Measurements from ENCODE around the gene ZNF507. TPM values are rescaled to one million over a fixed set of nuclear protein-coding genes. Genes with fewer than 3 reads are reported as not detected.

ZNF507 gene
- total and polyA plus RNA-seq, 8 donors, result 14.0 to 31.4 (median 27.9) TPM

DNA sequence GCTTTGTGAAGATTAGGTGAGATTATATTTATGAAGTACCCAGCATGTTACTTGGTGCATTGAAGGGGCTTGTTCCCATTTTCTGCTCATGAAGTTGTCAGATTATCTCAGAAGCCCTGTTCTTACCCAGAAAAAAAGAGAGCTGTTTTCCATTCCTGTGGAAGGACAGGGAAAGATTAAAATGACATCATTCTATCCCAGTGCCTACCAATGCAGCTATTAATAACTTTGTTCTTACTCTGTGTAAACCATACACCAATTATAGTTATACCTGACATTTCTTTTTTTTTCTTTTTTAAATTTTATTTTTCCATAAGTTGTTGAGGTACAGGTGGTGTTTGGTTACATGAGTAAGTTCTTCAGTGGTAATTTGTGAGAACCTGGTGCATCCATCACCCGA is 18.6 kb downstream of the ZNF507 start:
- DNase-seq (no peak), ATAC-seq (no peak)
- Histone ChIP-seq H3K27ac (peak overlapping the region in 1 of 2 donors; percentile 37), H3K4me3 (no peak overlapping the region), H3K4me1 (peaks cover 0 to 17% of the 10 kb centered on the region in 2 donors), H3K9me3 (no peaks in the 10 kb centered on the region), H3K36me3 (peaks cover 0 to 54% of the 10 kb centered on the region in 2 donors), H3K27me3 (peaks cover 0 to 53% of the 10 kb centered on the region in 2 donors)
- TF ChIP-seq, protein P1, sequence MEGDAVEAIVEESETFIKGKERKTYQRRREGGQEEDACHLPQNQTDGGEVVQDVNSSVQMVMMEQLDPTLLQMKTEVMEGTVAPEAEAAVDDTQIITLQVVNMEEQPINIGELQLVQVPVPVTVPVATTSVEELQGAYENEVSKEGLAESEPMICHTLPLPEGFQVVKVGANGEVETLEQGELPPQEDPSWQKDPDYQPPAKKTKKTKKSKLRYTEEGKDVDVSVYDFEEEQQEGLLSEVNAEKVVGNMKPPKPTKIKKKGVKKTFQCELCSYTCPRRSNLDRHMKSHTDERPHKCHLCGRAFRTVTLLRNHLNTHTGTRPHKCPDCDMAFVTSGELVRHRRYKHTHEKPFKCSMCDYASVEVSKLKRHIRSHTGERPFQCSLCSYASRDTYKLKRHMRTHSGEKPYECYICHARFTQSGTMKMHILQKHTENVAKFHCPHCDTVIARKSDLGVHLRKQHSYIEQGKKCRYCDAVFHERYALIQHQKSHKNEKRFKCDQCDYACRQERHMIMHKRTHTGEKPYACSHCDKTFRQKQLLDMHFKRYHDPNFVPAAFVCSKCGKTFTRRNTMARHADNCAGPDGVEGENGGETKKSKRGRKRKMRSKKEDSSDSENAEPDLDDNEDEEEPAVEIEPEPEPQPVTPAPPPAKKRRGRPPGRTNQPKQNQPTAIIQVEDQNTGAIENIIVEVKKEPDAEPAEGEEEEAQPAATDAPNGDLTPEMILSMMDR (IDR thresholded peaks at IDR 0.05), result no peak
- intact Hi-C loops (cut with DNase I), result no loop called here

- no peak overlapping the region for H3K27ac ChIP-seq
- intact Hi-C loops (cut with DNase I), result no loop called here
- no peaks in the 10 kb centered on the region for H3K9me3 ChIP-seq
- ATAC-seq (no peak), DNase-seq (no peak)
- H3K27me3 ChIP-seq, result peaks cover 0 to 40% of the 10 kb centered on the region in 2 donors
- H3K4me3 ChIP-seq, result no peak overlapping the region
- peaks cover 0 to 40% of the 10 kb centered on the region in 2 donors for H3K36me3 ChIP-seq
- TF ChIP-seq, protein P1 (IDR thresholded peaks at IDR 0.05), result no peak
- H3K4me1 ChIP-seq, result peaks cover 0 to 17% of the 10 kb centered on the region in 2 donors
Measured at GRCh38 chr19:32367063-32367462, 21.7 kb downstream of the ZNF507 start.

- peaks cover 0 to 10% of the 10 kb centered on the region in 2 donors for H3K4me1 ChIP-seq
- intact Hi-C loops (cut with DNase I), result no loop called here
- H3K27ac ChIP-seq, result no peak overlapping the region
- ATAC-seq (no peak), DNase-seq (no peak)
- H3K36me3 ChIP-seq, result peaks cover 0 to 44% of the 10 kb centered on the region in 2 donors
- no peaks in the 10 kb centered on the region for H3K9me3 ChIP-seq
- TF ChIP-seq, protein P1 (IDR thresholded peaks at IDR 0.05), result no peak
- peaks cover 0 to 37% of the 10 kb centered on the region in 2 donors for H3K27me3 ChIP-seq
- no peak overlapping the region for H3K4me3 ChIP-seq
Measured at GRCh38 chr19:32367948-32368536, 22.6 kb downstream of the ZNF507 start.

DNA sequence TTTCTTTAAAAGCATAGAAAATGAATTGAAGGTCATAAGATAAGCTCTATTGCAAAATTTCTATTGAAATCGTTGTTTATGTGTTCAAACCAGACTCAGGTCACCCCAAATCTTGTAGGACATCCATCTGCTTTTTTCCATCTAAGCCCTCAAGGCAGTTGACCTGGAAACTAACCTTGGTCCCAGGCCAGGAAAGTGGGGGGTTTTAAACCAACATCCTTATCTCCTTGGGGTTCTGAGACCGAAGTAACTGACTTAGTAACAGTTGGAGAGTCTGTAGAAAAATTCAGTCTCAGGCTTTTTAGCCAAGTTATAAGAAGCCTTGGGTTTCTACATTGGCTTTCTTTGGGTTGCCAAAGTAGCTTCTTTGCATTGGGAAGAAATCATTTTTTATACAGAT is 23.4 kb downstream of the ZNF507 start:
- TF ChIP-seq, protein P1 (IDR thresholded peaks at IDR 0.05), result no peak
- ATAC-seq, result no peak
- Histone ChIP-seq H3K4me3 (no peak overlapping the region), H3K4me1 (peaks cover 0 to 8% of the 10 kb centered on the region in 2 donors), H3K9me3 (no peaks in the 10 kb centered on the region), H3K27ac (no peak overlapping the region), H3K27me3 (peaks cover 0 to 30% of the 10 kb centered on the region in 2 donors), H3K36me3 (peaks cover 0 to 46% of the 10 kb centered on the region in 2 donors)
- no peak for DNase-seq
- intact Hi-C loops (cut with DNase I), result no loop called here

- Histone ChIP-seq H3K9me3 (no peaks in the 10 kb centered on the region), H3K36me3 (peaks cover 0 to 34% of the 10 kb centered on the region in 2 donors), H3K4me1 (peaks cover 0 to 10% of the 10 kb centered on the region in 2 donors), H3K4me3 (no peak overlapping the region), H3K27me3 (peaks cover 0 to 14% of the 10 kb centered on the region in 2 donors), H3K27ac (peak overlapping the region; percentile 57 to 68)
- intact Hi-C loops (cut with DNase I), result no loop called here
- ATAC-seq (no peak), DNase-seq (no peak)
- TF ChIP-seq, protein P1 (IDR thresholded peaks at IDR 0.05), result no peak
Measured at GRCh38 chr19:32372726-32373517, 27.5 kb downstream of the ZNF507 start.

Measured in left lung (tissue), 10 donors.